Measurements from ENCODE around the gene DCPS. TPM values are rescaled to one million over a fixed set of nuclear protein-coding genes. Genes with fewer than 3 reads are reported as not detected.

DCPS gene
- total RNA-seq, 1 experiment from 2014 or later = 23.8 TPM

DNA sequence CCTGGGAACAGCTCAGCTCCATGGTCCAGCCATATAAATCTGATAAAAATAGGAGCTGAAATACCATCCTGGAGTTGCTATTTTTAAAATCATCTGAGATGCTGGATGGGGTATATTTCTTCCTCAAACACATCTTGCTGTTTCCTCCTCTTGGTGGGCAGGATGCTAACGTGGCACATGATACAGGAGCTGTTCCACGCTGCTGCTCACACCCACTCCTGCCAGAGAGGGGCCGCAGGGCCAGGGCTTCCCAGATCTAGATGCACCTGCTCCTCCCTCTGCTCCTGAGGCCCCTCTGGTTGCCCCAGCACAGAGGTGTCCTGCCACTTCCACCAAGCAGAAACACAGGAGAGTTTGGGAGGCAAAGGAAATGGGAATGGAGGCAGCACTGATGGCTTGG, 48.3 kb downstream of the DCPS start:
- ChIA-PET CTCF (no interaction called here), POLR2A (ENCODE audit: unreplicated experiment) (no interaction called here)
- H3K9me2 ChIP-seq (ENCODE audit: insufficient read depth) = no peaks in the 10 kb centered on the region
- peaks cover 74% of the 10 kb centered on the region for H3K4me1 ChIP-seq (replicated peaks; ENCODE audit: insufficient read depth)
- H3K4me3 ChIP-seq = peak overlapping the region; percentile 94; the same call in 1 of the 2 replicates
- TF ChIP-seq EZH2 (IDR thresholded peaks at IDR 0.05; ENCODE audit: low read depth) = no peak
- TF ChIP-seq, protein P1, sequence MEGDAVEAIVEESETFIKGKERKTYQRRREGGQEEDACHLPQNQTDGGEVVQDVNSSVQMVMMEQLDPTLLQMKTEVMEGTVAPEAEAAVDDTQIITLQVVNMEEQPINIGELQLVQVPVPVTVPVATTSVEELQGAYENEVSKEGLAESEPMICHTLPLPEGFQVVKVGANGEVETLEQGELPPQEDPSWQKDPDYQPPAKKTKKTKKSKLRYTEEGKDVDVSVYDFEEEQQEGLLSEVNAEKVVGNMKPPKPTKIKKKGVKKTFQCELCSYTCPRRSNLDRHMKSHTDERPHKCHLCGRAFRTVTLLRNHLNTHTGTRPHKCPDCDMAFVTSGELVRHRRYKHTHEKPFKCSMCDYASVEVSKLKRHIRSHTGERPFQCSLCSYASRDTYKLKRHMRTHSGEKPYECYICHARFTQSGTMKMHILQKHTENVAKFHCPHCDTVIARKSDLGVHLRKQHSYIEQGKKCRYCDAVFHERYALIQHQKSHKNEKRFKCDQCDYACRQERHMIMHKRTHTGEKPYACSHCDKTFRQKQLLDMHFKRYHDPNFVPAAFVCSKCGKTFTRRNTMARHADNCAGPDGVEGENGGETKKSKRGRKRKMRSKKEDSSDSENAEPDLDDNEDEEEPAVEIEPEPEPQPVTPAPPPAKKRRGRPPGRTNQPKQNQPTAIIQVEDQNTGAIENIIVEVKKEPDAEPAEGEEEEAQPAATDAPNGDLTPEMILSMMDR (conservative IDR thresholded peaks at IDR 0.05) = no peak
- H3K27ac ChIP-seq = peak overlapping the region; percentile 99
- H3F3A ChIP-seq (ENCODE audit: insufficient read depth, low read depth) = peaks cover 53% of the 10 kb centered on the region
- H3K4me2 ChIP-seq = peak overlapping the region; percentile 97
- H4K20me1 ChIP-seq (ENCODE audit: insufficient read depth) = no peaks in the 10 kb centered on the region
- no peaks in the 10 kb centered on the region for H3K27me3 ChIP-seq (ENCODE audit: insufficient read depth, low read depth)
- no peak for DNase-seq
- no TSS peak for BruUV-seq (replicated peaks)
- intact Hi-C loops (cut with micrococcal nuclease; ENCODE audit: unreplicated experiment) = no loop called here
- H3K36me3 ChIP-seq (ENCODE audit: low read depth) = peaks cover 8% of the 10 kb centered on the region; the same call in 1 of the 2 replicates
- no peak overlapping the region for H2AFZ ChIP-seq
- H3K9me3 ChIP-seq (ENCODE audit: insufficient read depth, low read depth) = no peaks in the 10 kb centered on the region
- H3K79me2 ChIP-seq (ENCODE audit: low read depth) = peaks cover 86% of the 10 kb centered on the region

DNA sequence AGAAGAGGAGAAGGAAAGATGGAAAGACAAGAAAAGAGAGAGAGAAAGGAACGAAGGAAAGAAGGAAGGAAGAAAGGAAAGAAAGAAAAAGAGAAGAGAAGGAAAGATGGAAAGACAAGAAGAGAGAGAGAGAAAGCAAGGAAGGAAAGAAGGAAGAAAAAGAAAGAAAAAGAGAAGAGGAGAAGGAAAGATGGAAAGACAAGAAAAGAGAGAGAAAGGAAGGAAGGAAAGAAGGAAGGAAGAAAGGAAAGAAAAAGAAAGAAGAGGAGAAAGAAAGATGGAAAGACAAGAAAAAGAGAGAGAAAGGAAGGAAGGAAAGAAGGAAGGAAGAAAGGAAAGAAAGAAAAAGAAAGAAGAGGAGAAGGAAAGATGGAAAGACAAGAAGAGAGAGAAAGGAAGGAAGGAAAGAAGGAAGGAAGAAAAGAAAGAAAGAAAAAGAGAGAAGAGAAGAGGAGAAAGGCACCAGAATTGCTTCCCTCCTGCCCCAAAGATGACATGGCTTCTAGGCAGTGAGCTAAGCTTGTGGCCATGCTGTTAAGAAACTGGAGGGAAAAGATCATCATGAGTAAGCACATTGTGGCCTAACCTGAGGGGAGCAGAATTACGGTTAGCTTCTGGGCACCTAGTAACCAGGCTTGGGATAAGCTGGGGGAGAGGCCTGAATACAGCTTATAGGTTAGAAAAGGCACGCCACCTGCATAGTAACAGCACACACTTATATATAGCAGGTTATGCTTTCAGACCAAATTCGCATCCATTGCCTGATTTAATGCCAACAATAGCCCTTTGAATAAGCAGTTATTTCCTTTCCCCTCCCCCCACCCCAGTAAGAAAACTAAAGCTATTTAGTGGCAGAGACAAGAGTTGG, 49.3 kb downstream of the DCPS start:
- H3K9me2 ChIP-seq (ENCODE audit: insufficient read depth) = no peaks in the 10 kb centered on the region
- no peaks in the 10 kb centered on the region for H3K27me3 ChIP-seq (ENCODE audit: insufficient read depth, low read depth)
- peaks cover 43% of the 10 kb centered on the region for H3F3A ChIP-seq (ENCODE audit: insufficient read depth, low read depth)
- TF ChIP-seq, protein P1 (conservative IDR thresholded peaks at IDR 0.05) = no peak
- TF ChIP-seq EZH2 (IDR thresholded peaks at IDR 0.05; ENCODE audit: low read depth) = no peak
- H2AFZ ChIP-seq = no peak overlapping the region; the same call in 1 of the 2 replicates
- intact Hi-C loops (cut with micrococcal nuclease; ENCODE audit: unreplicated experiment) = no loop called here
- ChIA-PET POLR2A (ENCODE audit: unreplicated experiment) (interaction anchor here (0.6 to 0.9 kb wide), 5 partner anchors 11 to 639 kb away, joined by 3 to 4 read pairs (median 3); no protein-coding TSS in a partner anchor), CTCF (interaction anchor here (0.6 to 1.2 kb wide), 4 partner anchors 11 to 43 kb away, joined by 3 to 11 read pairs (median 6); no protein-coding TSS in a partner anchor)
- H3K4me1 ChIP-seq (replicated peaks; ENCODE audit: insufficient read depth) = peaks cover 74% of the 10 kb centered on the region
- H3K4me2 ChIP-seq = peak overlapping the region; percentile 97
- peaks cover 8% of the 10 kb centered on the region; the same call in 1 of the 2 replicates for H3K36me3 ChIP-seq (ENCODE audit: low read depth)
- no peaks in the 10 kb centered on the region for H3K9me3 ChIP-seq (ENCODE audit: insufficient read depth, low read depth)
- H3K27ac ChIP-seq = peak overlapping the region; percentile 99
- peak in 1 of 2 experiments; percentile 82 for DNase-seq
- BruUV-seq (replicated peaks) = no TSS peak
- H4K20me1 ChIP-seq (ENCODE audit: insufficient read depth) = no peaks in the 10 kb centered on the region
- H3K79me2 ChIP-seq (ENCODE audit: low read depth) = peaks cover 88% of the 10 kb centered on the region
- H3K4me3 ChIP-seq = peak overlapping the region; percentile 94; the same call in 1 of the 2 replicates

DNA sequence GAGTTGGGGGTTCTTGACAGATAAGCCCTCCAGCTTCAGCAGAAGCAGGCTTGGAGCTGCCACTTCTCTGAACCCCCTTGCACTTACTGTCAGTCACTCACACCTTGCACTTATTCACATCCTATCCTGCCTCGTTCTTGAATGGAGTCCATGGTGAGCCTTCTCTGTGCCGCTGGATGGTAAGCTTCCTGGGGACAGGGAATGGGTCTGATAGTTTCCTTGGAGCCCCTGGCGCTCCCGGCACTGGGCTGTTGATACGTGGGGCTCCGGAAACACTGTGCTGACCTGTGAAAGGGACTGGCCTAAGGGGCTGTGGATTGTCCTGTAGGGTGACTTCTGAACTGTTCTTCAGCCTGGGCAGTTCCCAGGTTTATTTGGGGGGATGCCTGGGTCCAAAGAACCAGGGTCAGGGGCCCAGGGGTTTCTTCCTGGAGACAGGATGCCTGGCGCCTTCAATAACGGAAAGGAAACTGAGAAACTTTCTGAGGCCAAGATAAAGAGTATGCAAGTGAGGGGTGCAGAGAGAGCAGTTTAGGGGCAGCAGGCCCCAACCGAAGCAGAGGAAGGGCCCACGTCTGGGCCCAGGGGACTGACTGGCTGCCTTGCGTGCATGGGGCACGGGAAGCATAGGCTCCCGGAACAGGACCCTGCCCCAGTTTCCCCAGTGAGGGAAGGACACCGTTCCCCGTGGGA, 50.9 kb downstream of the DCPS start:
- Histone ChIP-seq H3K4me3 (peak overlapping the region; percentile 94), H3F3A (ENCODE audit: insufficient read depth, low read depth) (peaks cover 31% of the 10 kb centered on the region), H3K36me3 (ENCODE audit: low read depth) (peaks cover 8% of the 10 kb centered on the region; the same call in 1 of the 2 replicates), H3K4me1 (replicated peaks; ENCODE audit: insufficient read depth) (peaks cover 71% of the 10 kb centered on the region), H4K20me1 (ENCODE audit: insufficient read depth) (no peaks in the 10 kb centered on the region), H3K4me2 (peak overlapping the region; percentile 97), H3K27ac (peak overlapping the region; percentile 99), H2AFZ (peak overlapping the region; percentile 81), H3K79me2 (ENCODE audit: low read depth) (peaks cover 88% of the 10 kb centered on the region), H3K9me2 (ENCODE audit: insufficient read depth) (no peaks in the 10 kb centered on the region), H3K27me3 (ENCODE audit: insufficient read depth, low read depth) (no peaks in the 10 kb centered on the region), H3K9me3 (ENCODE audit: insufficient read depth, low read depth) (no peaks in the 10 kb centered on the region)
- no peak for TF ChIP-seq EZH2 (IDR thresholded peaks at IDR 0.05; ENCODE audit: low read depth)
- TF ChIP-seq, protein P1 (conservative IDR thresholded peaks at IDR 0.05) = no peak
- DNase-seq = no peak
- POLR2A ChIA-PET (ENCODE audit: unreplicated experiment) = interaction anchor here (0.5 to 0.6 kb wide), 2 partner anchors 15 to 44 kb away, joined by 5 to 7 read pairs; no protein-coding TSS in a partner anchor
- intact Hi-C loops (cut with micrococcal nuclease; ENCODE audit: unreplicated experiment) = loop anchor here (1.0 kb wide), 2 partner anchors 14 to 49 kb away; no protein-coding TSS in a partner anchor
- CTCF ChIA-PET = interaction anchor here (1.2 kb wide), 1 partner anchor 14 kb away, joined by 4 read pairs; no protein-coding TSS in a partner anchor
- TSS peak; percentile 51 for BruUV-seq (replicated peaks)
